WTC11 (cell line): Measurements from ENCODE around the gene GAPDHS. TPM values are rescaled to one million over a fixed set of nuclear protein-coding genes. Genes with fewer than 3 reads are reported as not detected.

Experiments
- ATAC-seq: fragments of 200-7000 bp; cut with Tn5 transposase; 2 replicates; pipeline ENCODE4 v1.10.0; 2021; ENCODE audit warnings: mild to moderate bottlenecking, moderate library complexity
- CTCF ChIA-PET: fragments of 300-600 bp; sonication (Branson Sonifier 250); formaldehyde crosslinking; loops from one replicate; lab custom pipeline; 2021; ENCODE audit warnings: antibody characterized with exemption; lab: Charles Lee
- POLR2A ChIA-PET: fragments of 350-600 bp; sonication (Branson Sonifier 250); formaldehyde crosslinking; loops from one replicate; lab custom pipeline; 2021; ENCODE audit warnings: antibody characterized with exemption; lab: Charles Lee
- DNase-seq: peaks from one replicate; pipeline ENCODE4 v3.0.0; 2021; ENCODE audit warnings: low spot score
- H3K27ac Mint-ChIP-seq: 2 replicates; pipeline ENCODE4 v1.8.0; 2021; ENCODE audit warnings: mixed read lengths
- H3K27me3 Mint-ChIP-seq: 2 replicates; pipeline ENCODE4 v1.8.0; 2021; ENCODE audit warnings: low read depth, mild to moderate bottlenecking, moderate library complexity, mixed read lengths
- H3K36me3 Mint-ChIP-seq: 2 replicates; pipeline ENCODE4 v1.8.0; 2021; ENCODE audit warnings: mixed read lengths
- H3K4me1 Mint-ChIP-seq: 2 replicates; pipeline ENCODE4 v1.8.0; 2022; ENCODE audit warnings: mixed read lengths
- H3K4me3 Mint-ChIP-seq: 2 replicates; pipeline ENCODE4 v1.8.0; 2021; ENCODE audit warnings: mild to moderate bottlenecking, moderate library complexity, mixed read lengths
- H3K9me3 Mint-ChIP-seq: 2 replicates; pipeline ENCODE4 v1.8.0; 2021; ENCODE audit warnings: mixed read lengths
- ETV6 ChIP-seq: sonication (generic); formaldehyde crosslinking; IDR thresholded peaks from 2 replicates; pipeline ENCODE4 v1.8.1; 2022; ENCODE audit warnings: mild to moderate bottlenecking, missing genetic modification reagents
- FOXK1 ChIP-seq: sonication (generic); formaldehyde crosslinking; IDR thresholded peaks from 2 replicates; pipeline ENCODE4 v1.8.0; 2022; ENCODE audit warnings: mild to moderate bottlenecking, moderate library complexity, missing genetic modification reagents
- HMGA2 ChIP-seq: fragments of 250-450 bp; sonication (Bioruptor Pico); IDR thresholded peaks from 2 replicates; pipeline ENCODE4 v1.4.0; 2021; ENCODE audit warnings: mild to moderate bottlenecking, moderate library complexity
- MXD4 ChIP-seq: fragments of 250-450 bp; sonication (Bioruptor Pico); IDR thresholded peaks from 2 replicates; pipeline ENCODE4 v1.8.0; 2021; ENCODE audit warnings: mild to moderate bottlenecking, moderate library complexity, borderline replicate concordance
- NFE2L1 ChIP-seq: sonication (generic); formaldehyde crosslinking; IDR thresholded peaks from 2 replicates; pipeline ENCODE4 v1.8.1; 2023; ENCODE audit warnings: missing genetic modification reagents
- OVOL2 ChIP-seq: fragments of 250-450 bp; sonication (Bioruptor Pico); IDR thresholded peaks from 2 replicates; pipeline ENCODE4 v1.9.0; 2021; ENCODE audit warnings: mild to moderate bottlenecking, borderline replicate concordance
- RELA ChIP-seq: sonication (generic); formaldehyde crosslinking; IDR thresholded peaks from 2 replicates; pipeline ENCODE4 v1.8.1; 2022; ENCODE audit warnings: missing genetic modification reagents, mild to moderate bottlenecking, borderline replicate concordance
- SOX15 ChIP-seq: fragments of 250-450 bp; sonication (Bioruptor Pico); IDR thresholded peaks from 2 replicates; pipeline ENCODE4 v1.9.0; 2021; ENCODE audit warnings: mild to moderate bottlenecking
- TEAD4 ChIP-seq: sonication (generic); formaldehyde crosslinking; IDR thresholded peaks from 2 replicates; pipeline ENCODE4 v1.8.0; 2022; ENCODE audit warnings: mild to moderate bottlenecking, missing genetic modification reagents
- ZBTB21 ChIP-seq: sonication (generic); formaldehyde crosslinking; IDR thresholded peaks from 2 replicates; pipeline ENCODE4 v1.8.1; 2023; ENCODE audit warnings: mild to moderate bottlenecking, missing genetic modification reagents, borderline replicate concordance
- ZNF263 ChIP-seq: sonication (generic); formaldehyde crosslinking; IDR thresholded peaks from 2 replicates; pipeline ENCODE4 v1.8.1; 2022; ENCODE audit warnings: low read depth, mild to moderate bottlenecking, moderate library complexity, missing genetic modification reagents
- ZNF317 ChIP-seq: sonication (generic); formaldehyde crosslinking; IDR thresholded peaks from 2 replicates; pipeline ENCODE4 v1.8.1; 2023; ENCODE audit warnings: low read depth, mild to moderate bottlenecking, moderate library complexity, missing genetic modification reagents, borderline replicate concordance
- total RNA-seq: library from RNA; stranded (reverse); gene quantifications from 3 replicates; pipeline ENCODE4 v1.2.3, GENCODE V29; 2021
- TF ChIP-seq, protein P1 (sequence below): fragments of 250-450 bp; sonication (Bioruptor Pico); IDR thresholded peaks from 2 replicates; pipeline ENCODE4 v1.9.0; 2021; ENCODE audit warnings: mild to moderate bottlenecking, borderline replicate concordance
- TF ChIP-seq, protein P2 (sequence below): fragments of 250-450 bp; sonication (Bioruptor Pico); conservative IDR thresholded peaks from 2 replicates; pipeline ENCODE4 v1.9.0; 2021; ENCODE audit warnings: mild to moderate bottlenecking
- TF ChIP-seq, protein P3 (sequence below): fragments of 250-450 bp; sonication (Bioruptor Pico); IDR thresholded peaks from 2 replicates; pipeline ENCODE4 v1.8.0; 2021; ENCODE audit warnings: mild to moderate bottlenecking
- TF ChIP-seq, protein P4 (sequence below): sonication (generic); formaldehyde crosslinking; IDR thresholded peaks from 2 replicates; pipeline ENCODE4 v1.8.0; 2022; ENCODE audit warnings: mild to moderate bottlenecking, missing genetic modification reagents
- TF ChIP-seq, protein P5 (sequence below): sonication (generic); formaldehyde crosslinking; conservative IDR thresholded peaks from 2 replicates; pipeline ENCODE4 v1.8.1; 2023; ENCODE audit warnings: mild to moderate bottlenecking, low read depth, missing genetic modification reagents, moderate library complexity
- TF ChIP-seq, protein P6 (sequence below): sonication (generic); formaldehyde crosslinking; IDR thresholded peaks from 2 replicates; pipeline ENCODE4 v1.8.0; 2022; ENCODE audit warnings: mild to moderate bottlenecking, missing genetic modification reagents

GAPDHS gene
- total RNA-seq, 1 experiment from 2014 or later: 0.20 TPM

DNA sequence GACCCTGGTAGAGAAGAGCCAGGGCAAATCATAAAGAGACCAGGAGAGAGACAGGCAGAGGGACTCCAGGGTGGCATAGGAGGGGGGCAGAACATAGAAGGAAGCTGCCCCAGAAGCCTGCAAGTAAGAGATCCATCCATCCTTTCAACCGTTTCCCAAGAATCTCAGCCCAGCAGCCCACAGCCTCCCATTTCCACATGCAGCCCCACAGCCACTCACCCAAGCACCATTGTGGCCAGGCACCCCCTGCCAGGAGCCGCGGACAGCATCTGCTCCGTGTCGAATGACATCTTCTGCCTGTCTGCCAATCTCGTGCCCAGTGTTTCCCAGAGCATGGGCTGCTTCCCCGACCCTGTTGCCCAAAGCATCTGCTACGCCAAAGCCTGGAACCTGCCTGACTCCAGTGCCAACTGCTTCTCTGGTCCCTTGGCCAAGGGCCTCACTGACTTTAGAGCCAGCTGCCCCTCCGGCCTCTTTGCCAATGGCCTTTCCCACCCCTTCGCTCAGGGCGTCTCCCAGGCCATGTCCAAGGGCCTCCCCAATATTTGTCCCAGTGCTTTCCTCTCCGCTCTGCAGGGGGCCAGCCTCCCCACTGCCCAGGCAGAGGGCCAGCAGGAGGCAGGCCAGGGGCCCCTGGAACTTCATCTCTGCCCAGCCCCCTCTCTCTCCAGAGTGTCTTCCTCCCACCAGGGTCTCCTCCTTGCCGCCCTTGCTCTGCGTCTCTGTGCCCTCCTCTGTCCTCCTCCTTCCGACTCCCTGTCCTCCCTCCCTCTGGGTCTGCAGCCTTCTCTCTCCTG is 20.2 kb upstream of the GAPDHS start:
- peaks cover 20% of the 10 kb centered on the region for H3K27me3 Mint-ChIP-seq
- no peak overlapping the region for H3K4me3 Mint-ChIP-seq
- H3K27ac Mint-ChIP-seq: no peak overlapping the region
- ChIA-PET POLR2A (interaction anchor here (0.5 to 1.6 kb wide), 4 partner anchors 17 to 98 kb away, joined by 3 to 5 read pairs (median 4); no protein-coding TSS in a partner anchor), CTCF (interaction anchor here (0.6 to 2.3 kb wide), 7 partner anchors 17 to 325 kb away, joined by 3 to 19 read pairs (median 5); no protein-coding TSS in a partner anchor)
- peaks cover 22% of the 10 kb centered on the region for H3K4me1 Mint-ChIP-seq
- H3K9me3 Mint-ChIP-seq: no peaks in the 10 kb centered on the region
- ATAC-seq: no peak
- H3K36me3 Mint-ChIP-seq: peaks cover 6% of the 10 kb centered on the region
- TF ChIP-seq, protein P1, sequence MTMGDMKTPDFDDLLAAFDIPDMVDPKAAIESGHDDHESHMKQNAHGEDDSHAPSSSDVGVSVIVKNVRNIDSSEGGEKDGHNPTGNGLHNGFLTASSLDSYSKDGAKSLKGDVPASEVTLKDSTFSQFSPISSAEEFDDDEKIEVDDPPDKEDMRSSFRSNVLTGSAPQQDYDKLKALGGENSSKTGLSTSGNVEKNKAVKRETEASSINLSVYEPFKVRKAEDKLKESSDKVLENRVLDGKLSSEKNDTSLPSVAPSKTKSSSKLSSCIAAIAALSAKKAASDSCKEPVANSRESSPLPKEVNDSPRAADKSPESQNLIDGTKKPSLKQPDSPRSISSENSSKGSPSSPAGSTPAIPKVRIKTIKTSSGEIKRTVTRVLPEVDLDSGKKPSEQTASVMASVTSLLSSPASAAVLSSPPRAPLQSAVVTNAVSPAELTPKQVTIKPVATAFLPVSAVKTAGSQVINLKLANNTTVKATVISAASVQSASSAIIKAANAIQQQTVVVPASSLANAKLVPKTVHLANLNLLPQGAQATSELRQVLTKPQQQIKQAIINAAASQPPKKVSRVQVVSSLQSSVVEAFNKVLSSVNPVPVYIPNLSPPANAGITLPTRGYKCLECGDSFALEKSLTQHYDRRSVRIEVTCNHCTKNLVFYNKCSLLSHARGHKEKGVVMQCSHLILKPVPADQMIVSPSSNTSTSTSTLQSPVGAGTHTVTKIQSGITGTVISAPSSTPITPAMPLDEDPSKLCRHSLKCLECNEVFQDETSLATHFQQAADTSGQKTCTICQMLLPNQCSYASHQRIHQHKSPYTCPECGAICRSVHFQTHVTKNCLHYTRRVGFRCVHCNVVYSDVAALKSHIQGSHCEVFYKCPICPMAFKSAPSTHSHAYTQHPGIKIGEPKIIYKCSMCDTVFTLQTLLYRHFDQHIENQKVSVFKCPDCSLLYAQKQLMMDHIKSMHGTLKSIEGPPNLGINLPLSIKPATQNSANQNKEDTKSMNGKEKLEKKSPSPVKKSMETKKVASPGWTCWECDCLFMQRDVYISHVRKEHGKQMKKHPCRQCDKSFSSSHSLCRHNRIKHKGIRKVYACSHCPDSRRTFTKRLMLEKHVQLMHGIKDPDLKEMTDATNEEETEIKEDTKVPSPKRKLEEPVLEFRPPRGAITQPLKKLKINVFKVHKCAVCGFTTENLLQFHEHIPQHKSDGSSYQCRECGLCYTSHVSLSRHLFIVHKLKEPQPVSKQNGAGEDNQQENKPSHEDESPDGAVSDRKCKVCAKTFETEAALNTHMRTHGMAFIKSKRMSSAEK (CRISPR knock-in tag): no peak
- TF ChIP-seq HMGA2 (CRISPR knock-in tag) (no peak), ZNF263 (CRISPR knock-in tag) (0 out of 2 replicates have a peak, but pooled peaks have one; percentile 46)
- TF ChIP-seq, all 79 proteins: peak for 1
- no peak for DNase-seq

DNA sequence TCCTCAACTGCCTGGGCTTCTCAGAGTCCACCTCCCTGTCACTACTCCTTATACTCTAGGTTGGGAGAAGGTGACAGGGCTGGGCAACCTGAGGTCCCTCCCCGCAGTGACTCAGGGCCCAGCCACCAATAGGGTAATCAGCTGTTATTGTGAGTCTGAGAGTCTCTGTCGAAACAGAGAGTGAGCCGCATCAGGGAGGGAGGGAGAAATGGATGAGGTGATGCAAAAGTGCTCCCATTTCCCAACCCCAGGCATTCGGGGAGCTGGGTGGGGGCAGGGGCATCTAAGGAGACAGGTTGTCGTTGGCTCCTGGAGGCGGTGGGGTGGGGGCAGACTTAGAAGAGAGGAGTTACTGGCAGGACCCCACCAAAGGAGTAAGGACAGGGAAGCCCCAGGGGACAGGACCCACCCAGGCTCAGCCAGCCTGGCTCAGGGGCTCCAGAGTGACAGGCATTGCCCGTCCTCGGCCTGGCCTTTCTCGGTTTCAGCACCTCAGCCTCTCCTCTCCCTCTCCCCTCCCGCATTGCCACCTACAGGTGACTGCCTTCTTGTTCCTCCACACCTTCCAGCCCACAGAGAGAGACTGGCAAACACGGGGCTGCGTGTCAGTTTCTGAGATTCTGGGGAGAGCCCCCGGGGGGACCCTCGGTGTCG is 19.5 kb upstream of the GAPDHS start, which contains the start of gene DMKN:
Gene DMKN (minus strand): TSS at position 22 of the 654 bp plus-strand sequence. CDS start 174 bp downstream, outside the sequence.
- Mint-ChIP-seq H3K4me1 (peaks cover 15% of the 10 kb centered on the region), H3K27me3 (peaks cover 20% of the 10 kb centered on the region), H3K4me3 (peak within 1 kb of the TSS; percentile 55), H3K27ac (no peak within 1 kb of the TSS), H3K9me3 (no peaks in the 10 kb centered on the region), H3K36me3 (no peaks in the 10 kb centered on the region)
- ATAC-seq (peak; percentile 7), DNase-seq (peak; percentile 37)
- POLR2A ChIA-PET: interaction anchor here (0.5 to 1.6 kb wide), 4 partner anchors 16 to 98 kb away, joined by 3 to 5 read pairs (median 4); no protein-coding TSS in a partner anchor
- CTCF ChIA-PET: interaction anchor here (0.6 to 2.3 kb wide), 7 partner anchors 16 to 326 kb away, joined by 3 to 19 read pairs (median 5); no protein-coding TSS in a partner anchor
- TF ChIP-seq TEAD4 (CRISPR knock-in tag) (no peak), FOXK1 (CRISPR knock-in tag) (no peak), OVOL2 (no peak), ETV6 (CRISPR knock-in tag) (no peak), NFE2L1 (no peak), MXD4 (CRISPR knock-in tag) (no peak), ZBTB21 (no peak), RELA (CRISPR knock-in tag) (no peak), ZNF317 (CRISPR knock-in tag) (no peak), SOX15 (no peak)
- TF ChIP-seq, protein P2, sequence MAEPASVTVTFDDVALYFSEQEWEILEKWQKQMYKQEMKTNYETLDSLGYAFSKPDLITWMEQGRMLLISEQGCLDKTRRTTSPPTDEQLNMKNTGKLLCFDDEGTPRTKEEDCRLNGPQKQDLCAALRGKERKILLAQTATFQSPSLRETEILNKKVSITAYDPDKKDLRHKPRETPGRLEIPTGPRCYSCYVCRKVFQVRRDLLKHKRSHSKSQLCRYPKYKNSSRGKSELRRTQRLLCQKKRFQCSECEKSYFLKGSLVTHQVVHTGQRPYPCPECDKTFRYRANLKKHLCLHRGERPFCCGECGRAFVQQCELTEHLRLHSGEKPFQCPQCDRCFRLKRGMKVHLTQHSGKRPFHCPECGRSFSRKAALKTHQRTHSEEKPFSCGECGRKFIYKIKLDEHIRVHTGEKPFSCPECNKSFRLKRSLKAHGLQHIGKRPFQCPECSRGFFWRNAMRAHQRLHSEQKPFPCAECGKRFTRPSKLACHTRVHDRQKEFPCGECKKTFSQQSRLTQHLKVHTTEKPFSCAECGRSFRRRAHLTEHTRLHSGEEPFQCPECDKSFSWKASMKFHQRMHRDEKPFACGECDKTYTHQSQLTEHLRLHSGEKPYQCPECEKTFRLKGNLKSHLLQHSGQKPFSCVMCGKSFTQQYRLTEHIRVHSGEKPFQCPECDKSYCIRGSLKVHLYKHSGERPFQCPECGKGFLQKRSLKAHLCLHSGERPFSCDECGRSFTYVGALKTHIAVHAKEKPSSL (CRISPR knock-in tag): no peak
- TF ChIP-seq, protein P3, sequence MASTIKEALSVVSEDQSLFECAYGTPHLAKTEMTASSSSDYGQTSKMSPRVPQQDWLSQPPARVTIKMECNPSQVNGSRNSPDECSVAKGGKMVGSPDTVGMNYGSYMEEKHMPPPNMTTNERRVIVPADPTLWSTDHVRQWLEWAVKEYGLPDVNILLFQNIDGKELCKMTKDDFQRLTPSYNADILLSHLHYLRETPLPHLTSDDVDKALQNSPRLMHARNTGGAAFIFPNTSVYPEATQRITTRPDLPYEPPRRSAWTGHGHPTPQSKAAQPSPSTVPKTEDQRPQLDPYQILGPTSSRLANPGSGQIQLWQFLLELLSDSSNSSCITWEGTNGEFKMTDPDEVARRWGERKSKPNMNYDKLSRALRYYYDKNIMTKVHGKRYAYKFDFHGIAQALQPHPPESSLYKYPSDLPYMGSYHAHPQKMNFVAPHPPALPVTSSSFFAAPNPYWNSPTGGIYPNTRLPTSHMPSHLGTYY (CRISPR knock-in tag): no peak
- TF ChIP-seq, protein P4, sequence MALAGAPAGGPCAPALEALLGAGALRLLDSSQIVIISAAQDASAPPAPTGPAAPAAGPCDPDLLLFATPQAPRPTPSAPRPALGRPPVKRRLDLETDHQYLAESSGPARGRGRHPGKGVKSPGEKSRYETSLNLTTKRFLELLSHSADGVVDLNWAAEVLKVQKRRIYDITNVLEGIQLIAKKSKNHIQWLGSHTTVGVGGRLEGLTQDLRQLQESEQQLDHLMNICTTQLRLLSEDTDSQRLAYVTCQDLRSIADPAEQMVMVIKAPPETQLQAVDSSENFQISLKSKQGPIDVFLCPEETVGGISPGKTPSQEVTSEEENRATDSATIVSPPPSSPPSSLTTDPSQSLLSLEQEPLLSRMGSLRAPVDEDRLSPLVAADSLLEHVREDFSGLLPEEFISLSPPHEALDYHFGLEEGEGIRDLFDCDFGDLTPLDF (CRISPR knock-in tag): no peak
- TF ChIP-seq, protein P5, sequence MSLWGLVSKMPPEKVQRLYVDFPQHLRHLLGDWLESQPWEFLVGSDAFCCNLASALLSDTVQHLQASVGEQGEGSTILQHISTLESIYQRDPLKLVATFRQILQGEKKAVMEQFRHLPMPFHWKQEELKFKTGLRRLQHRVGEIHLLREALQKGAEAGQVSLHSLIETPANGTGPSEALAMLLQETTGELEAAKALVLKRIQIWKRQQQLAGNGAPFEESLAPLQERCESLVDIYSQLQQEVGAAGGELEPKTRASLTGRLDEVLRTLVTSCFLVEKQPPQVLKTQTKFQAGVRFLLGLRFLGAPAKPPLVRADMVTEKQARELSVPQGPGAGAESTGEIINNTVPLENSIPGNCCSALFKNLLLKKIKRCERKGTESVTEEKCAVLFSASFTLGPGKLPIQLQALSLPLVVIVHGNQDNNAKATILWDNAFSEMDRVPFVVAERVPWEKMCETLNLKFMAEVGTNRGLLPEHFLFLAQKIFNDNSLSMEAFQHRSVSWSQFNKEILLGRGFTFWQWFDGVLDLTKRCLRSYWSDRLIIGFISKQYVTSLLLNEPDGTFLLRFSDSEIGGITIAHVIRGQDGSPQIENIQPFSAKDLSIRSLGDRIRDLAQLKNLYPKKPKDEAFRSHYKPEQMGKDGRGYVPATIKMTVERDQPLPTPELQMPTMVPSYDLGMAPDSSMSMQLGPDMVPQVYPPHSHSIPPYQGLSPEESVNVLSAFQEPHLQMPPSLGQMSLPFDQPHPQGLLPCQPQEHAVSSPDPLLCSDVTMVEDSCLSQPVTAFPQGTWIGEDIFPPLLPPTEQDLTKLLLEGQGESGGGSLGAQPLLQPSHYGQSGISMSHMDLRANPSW (CRISPR knock-in tag): no peak
- TF ChIP-seq, protein P6, sequence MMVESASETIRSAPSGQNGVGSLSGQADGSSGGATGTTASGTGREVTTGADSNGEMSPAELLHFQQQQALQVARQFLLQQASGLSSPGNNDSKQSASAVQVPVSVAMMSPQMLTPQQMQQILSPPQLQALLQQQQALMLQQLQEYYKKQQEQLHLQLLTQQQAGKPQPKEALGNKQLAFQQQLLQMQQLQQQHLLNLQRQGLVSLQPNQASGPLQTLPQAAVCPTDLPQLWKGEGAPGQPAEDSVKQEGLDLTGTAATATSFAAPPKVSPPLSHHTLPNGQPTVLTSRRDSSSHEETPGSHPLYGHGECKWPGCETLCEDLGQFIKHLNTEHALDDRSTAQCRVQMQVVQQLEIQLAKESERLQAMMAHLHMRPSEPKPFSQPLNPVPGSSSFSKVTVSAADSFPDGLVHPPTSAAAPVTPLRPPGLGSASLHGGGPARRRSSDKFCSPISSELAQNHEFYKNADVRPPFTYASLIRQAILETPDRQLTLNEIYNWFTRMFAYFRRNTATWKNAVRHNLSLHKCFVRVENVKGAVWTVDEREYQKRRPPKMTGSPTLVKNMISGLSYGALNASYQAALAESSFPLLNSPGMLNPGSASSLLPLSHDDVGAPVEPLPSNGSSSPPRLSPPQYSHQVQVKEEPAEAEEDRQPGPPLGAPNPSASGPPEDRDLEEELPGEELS: no peak
